ENCODE results near the gene DNMT3A.

DNMT3A gene

DNA sequence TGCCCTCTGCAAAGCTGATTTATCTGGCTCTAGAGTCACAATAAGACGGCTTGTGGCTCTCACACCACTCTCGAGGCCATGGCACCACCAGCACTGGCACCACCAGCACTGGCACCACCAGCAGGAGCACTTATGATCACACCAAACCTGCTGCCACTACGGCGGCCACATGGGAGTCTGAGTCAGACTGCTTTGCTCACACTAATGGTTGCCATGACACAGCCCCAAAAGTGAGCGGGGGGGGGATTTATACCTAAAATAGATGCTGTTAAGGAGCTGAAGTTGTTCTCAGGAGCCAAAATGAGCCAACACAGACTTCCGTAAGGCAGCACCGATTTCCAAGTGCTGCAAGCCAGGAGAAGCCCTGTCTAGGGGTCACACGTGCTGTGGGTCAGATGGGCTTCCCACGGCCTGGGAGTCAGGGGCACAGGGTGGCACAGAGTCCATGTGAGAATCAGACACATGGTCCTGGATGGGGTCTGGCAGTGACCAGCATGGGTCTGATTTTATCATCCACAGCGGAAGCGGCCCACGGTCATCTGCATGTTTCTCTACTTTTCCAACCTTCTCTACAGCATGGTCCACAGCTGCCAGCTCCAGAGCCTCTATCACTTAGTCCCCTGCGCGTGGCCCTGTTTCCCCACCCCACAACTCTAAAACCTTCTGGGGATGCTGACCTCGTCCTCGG lies 16.7 kb downstream of the DNMT3A start:
- peak; percentile 73 for DNase-seq (ENCODE audit: low spot score)

DNA sequence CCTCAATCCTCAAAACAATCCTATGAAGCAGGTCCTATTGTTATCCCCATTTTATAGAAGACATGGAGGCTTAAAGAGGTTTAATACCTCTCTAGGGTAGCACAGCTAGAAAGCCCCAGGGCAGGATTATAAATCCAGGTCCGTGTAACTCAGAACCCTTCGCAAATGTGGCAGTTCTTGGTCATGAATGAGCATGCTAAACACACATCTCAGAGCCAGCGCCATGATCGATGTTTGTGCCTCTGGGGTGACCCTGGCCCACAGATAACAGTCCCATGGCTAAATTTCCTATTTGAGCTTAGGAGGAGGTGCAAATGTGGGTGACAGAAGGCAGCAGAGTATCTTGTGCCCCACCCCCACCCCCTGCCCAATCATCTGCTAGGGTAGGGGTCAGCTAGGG lies 17.5 kb downstream of the DNMT3A start:
- no peak for DNase-seq (ENCODE audit: low spot score)

- no peak for DNase-seq (ENCODE audit: low spot score)
These were observed 18.0 kb downstream of the DNMT3A start for GRCh38 chr2:25323610-25324189.

- no peak for DNase-seq (ENCODE audit: low spot score)
These were observed 18.6 kb downstream of the DNMT3A start for GRCh38 chr2:25323042-25323514.

- no peak for DNase-seq (ENCODE audit: low spot score)
These were observed 19.4 kb downstream of the DNMT3A start for GRCh38 chr2:25322312-25322711.

GRCh38 chr2:25320077-25320476 lies 21.6 kb downstream of the DNMT3A start:
- DNase-seq (ENCODE audit: low spot score) = no peak

GRCh38 chr2:25316101-25316500 lies 25.6 kb downstream of the DNMT3A start:
- no peak for DNase-seq (ENCODE audit: low spot score)

- DNase-seq (ENCODE audit: low spot score) = no peak
These were observed 26.4 kb downstream of the DNMT3A start for GRCh38 chr2:25315316-25315680.

DNA sequence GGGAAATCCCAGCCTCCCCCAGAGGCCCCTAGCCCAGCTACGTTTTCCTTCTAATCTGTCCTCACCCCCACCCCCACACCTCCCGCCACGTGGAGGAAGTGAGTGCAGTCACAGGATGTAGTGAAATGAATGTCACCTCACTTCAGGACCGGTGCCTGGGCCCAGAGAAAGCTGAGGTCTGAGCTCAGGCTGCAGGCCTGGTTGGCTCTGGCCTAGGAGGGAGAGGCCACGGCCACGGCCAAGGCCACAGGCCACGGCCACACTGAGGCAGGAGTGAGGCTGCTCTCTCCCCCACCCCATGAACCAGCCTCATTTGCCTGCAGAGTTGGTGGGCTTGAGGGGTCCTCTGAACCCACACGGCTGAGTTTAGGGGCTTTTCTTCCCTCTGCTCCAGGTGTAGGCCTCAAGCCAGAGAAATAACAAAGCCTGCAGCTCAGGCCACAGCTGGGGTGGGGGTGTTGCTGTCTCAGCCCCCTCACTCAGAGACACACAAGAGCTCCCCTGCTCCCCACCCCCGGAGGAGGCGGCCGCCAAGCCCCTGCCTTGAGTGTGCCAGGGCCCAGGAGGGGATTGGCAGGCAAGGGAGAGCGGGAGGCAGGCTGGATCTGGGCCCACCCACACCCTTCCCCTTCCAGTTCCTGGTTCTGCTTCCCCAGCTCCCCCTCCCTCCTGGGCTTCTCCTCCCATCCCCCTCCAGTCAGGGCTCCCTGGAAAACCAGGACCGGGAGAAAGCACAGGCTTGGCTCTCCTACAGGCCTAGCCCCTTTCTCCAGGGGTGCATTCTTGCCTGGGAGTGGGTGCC lies 27.0 kb downstream of the DNMT3A start:
- DNase-seq (ENCODE audit: low spot score) = no peak

DNA sequence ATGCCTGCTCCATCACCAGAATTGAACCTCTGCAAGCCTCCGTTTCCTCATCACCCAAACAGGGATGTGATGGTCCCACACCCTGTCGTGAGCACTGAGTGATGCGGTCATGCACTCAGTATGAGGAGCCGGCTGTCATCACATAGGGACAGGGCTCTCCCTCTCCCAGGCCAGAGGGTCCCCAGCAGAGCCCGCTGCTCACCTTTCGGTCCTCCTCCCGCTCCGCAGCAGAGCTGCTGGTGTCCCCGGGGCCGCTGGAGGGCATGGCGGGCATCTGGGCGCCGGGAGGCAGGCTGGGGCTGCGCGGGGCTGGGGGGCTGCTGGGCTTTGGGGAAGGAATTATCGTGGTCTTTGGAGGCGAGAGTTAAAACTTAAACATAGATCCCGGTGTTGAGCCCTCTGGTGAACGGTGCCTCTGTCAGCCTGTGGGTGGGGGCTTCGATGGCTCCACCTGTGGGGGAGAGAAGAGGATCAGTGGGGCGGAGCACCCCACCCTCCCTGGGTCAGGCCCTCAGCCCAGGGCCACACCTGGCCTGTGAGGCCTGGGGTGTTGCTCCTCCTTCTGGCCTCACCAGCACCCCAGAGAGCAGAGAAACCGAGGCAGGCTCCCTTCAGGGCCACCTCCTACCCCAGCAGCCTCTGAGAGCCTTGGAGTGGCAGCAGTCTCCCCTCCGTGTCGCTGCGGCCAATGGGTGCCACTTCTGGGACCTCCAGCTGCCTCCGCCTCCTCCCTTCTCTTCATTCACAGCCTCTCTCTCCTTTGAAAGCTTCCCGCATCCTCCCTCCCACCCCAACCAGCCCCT lies 27.8 kb downstream of the DNMT3A start:
- DNase-seq (ENCODE audit: low spot score) = no peak

DNA sequence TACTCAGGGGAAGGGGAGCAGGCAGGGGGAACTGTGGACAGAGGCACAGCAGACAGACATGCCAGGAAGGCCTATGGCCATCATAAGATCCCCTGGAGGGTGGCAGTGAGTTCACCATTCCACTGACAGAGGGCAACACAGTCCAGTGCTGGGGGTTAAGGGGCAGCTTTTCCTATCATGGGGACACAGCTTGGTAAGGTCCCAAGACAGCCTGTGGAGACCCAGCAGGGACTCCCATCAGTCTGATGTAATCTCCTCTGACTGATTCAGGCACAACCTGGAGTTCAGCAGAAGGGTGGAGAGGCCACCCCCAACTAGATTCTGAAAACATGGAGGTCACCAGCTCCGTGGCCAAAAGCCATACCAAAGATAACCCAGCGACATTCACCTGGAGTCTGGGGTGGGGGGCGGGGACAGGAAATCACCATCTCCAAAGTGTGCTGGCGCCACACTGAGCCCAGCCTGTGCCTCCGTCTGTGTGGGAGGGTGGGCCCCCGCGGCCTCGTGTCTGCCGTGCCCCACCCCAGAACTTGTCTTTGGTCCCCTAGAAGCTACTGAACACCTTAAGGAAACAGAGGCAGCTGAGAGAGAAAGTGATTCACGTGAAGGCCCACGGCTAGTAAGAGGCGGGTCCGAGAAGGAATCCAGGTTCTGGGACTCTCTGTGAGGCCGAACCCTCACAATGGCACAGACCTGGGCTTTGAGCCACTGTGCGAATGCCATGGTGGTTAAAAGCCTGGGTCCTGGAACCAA lies 28.6 kb downstream of the DNMT3A start:
- DNase-seq (ENCODE audit: low spot score) = no peak

DNA sequence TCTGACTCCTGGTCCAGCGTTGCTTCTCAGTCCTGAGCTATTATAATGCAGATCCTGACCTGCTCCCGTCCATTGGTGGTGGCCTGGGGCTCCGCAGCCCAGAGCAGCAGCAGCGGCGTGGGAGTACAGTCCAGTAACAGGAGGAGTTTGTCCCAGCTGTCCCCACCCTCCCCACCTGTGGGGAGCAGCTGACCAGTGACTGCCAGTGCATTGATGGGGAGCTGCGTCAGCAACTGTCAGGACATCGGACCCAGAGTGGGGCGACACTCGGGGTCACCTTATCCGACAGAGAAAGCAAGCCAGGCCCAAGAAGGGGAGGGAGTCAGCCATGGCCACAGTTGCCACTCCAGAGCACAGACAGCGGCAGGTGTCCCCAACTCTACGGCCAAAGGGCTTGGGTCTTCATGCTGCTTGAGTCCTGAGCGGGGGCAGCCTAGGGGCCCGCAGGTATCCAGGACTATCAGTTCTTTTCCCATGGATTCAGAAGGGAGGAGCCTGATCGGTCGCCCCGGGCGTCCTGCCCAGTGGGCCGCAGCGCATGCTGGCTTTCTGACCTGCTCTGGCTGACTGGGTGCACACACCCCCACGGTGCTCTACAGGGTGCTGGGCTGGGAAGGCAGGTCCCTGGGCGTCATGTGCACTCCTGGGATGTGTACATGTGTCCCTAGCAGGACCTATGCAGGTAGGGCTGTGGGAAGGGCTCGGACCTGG lies 29.7 kb downstream of the DNMT3A start:
- DNase-seq (ENCODE audit: low spot score) = no peak

DNA sequence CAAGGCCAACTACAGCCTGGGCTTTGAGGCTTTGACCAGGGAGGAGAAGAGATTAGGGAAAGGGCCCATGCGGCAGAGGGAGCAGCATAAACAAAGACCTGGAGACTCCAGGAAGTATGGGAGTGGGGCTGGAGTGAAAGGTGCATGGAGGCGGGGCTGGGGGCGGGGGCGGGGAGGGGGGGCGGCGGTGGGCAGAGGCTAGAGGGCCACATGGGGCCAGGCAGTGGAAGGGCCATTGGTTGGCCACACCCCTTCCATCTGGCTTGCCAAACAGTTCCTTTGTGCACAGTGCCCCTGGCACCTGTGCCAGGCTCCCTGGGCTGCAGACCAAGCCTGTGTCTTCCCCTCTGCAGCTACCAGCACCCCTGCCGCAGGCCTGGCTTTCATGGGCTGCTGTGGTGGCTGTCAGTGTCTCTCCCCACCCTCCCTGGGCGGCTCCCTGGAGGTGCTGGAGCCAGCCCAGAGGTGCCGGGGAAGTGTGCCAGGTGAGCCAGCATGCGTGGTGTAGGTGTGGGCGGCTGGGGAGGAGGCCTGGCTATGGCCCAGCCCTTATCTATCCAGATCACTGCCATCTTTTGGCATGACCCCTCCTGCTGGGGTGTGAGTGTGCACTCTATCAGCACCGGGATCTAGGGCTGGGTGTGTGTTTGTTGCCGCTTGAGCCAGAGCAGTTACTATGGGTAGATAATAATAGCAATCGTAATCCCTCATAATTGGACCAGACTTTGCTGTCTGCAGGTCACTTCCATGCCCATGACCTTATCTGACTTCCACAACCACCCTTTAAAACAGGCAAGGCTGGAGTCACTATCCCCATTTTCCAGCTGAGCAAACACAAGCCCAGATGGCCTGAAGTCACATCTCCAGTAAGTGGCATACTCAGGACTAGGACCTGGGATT lies 30.5 kb downstream of the DNMT3A start:
- no peak for DNase-seq (ENCODE audit: low spot score)

GRCh38 chr2:25310709-25310964 lies 31.1 kb downstream of the DNMT3A start:
- no peak for DNase-seq (ENCODE audit: low spot score)

DNA sequence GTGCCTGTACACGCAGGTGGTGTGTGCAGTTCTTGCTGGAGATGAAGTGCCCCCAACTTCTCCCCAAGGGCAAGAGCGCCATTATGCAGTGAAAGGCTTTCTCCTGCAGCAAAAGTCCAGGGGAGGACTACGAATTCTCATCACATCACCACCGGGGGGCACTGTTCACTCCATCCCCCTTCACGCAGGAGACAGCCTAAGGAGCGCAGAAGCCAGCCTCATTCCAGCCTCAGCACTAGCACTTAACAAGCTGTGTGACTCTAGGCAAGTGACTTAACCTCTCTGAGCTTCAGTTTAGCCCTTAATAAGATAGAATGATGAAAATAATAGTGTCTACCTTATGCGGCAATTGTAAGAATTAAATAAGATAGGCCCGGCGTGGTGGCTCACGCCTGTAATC lies 32.3 kb downstream of the DNMT3A start:
- DNase-seq (ENCODE audit: low spot score) = peak; percentile 61

DNA sequence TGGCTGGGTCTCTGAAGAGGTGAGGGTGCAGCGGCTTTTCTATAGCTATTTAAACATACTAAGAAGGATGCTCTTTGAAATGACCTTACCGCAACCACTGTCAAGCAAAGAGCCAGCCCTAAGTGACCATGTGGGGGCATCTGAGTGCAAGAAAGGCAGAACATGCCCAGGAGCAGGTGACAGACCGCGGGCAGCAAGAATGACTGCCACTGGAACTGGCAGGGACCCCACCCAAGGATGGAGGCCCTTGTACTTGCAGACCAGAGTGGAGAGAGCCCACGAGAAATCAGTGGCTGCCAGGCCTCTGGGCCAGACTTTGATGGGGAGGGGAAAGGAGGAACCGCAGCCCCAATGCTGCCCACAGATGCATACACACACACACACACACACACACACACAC lies 33.1 kb downstream of the DNMT3A start:
- no peak for DNase-seq (ENCODE audit: low spot score)

GRCh38 chr2:25307949-25308557 lies 33.7 kb downstream of the DNMT3A start:
- DNase-seq (ENCODE audit: low spot score) = no peak

GRCh38 chr2:25306777-25307368 lies 34.9 kb downstream of the DNMT3A start:
- DNase-seq (ENCODE audit: low spot score) = no peak

- DNase-seq (ENCODE audit: low spot score) = peak; percentile 34
These were observed 36.0 kb downstream of the DNMT3A start for GRCh38 chr2:25305775-25306174.
